Right lobe of liver (tissue), 6 donors: ENCODE data around the gene SUFU. TPM values are rescaled to one million over a fixed set of nuclear protein-coding genes. Genes with fewer than 3 reads are reported as not detected.

Experiments used
- ATAC-seq, 4 donors: fragments of 200-7000 bp; cut with Tn5 transposase; one replicate each; pipeline ENCODE4 v1.9.1; 2020; ENCODE audit warnings: mild to moderate bottlenecking in 4 of 4, moderate library complexity in 4 of 4
- DNase-seq, 3 donors: peaks; one replicate each; pipeline ENCODE4 v3.0.0-alpha.2; 2020
- H3K27ac ChIP-seq, 3 donors: fragments of 200-600 bp; one replicate each; pipeline ENCODE4 v1.8.0; 2022
- H3K27me3 ChIP-seq, 2 donors: fragments of 200-600 bp; one replicate each; pipeline ENCODE4 v1.8.0; 2022
- H3K36me3 ChIP-seq, 4 donors: fragments of 200-600 bp; sonication (generic) in 1 of 4; one replicate each; pipeline versions ENCODE4 v1.5.1 to v1.8.0; 2017 to 2022; ENCODE audit warnings: control low read depth in 1 of 4
- H3K4me1 ChIP-seq, 4 donors: fragments of 200-600 bp; sonication (generic) in 1 of 4; one replicate each; pipeline versions ENCODE4 v1.5.1 to v1.8.0; 2017 to 2022; ENCODE audit warnings: control low read depth in 1 of 4
- H3K4me3 ChIP-seq, 3 donors: fragments of 200-600 bp; one replicate each; pipeline ENCODE4 v1.8.0; 2022
- H3K9me3 ChIP-seq, 4 donors: fragments of 200-600 bp; sonication (generic) in 1 of 4; one replicate each; pipeline versions ENCODE4 v1.5.1 to v1.8.0; 2017 to 2022; ENCODE audit warnings: control low read depth in 1 of 4
- POLR2A ChIP-seq: fragments of 450-650 bp; IDR thresholded peaks from one replicate; pipeline ENCODE4 v1.6.1; 2017; ENCODE audit warnings: antibody characterized with exemption, mild to moderate bottlenecking
- WGBS: methylation state at CpG from one replicate; pipeline ENCODE4 v1.1.6; 2018; ENCODE audit warnings: low coverage, low lambda C conversion rate; ENCODE audit not compliant: insufficient coverage; ENCODE audit errors: missing lambda C conversion rate; 5-methylcytosine and 5-hydroxymethylcytosine counted together
- intact Hi-C, 2 donors: fragments of 100-400 bp; cut with DNase I; formaldehyde crosslinking; loops; one replicate each; pipeline versions ENCODE4 v1.11.2 to v1.14.1; 2022
- total RNA-seq, 6 experiments: library from RNA; depleted of rRNA in 2 of 6; stranded (reverse); fragments of >200 nt in 2 of 6; fragmentation: NEBNext Ultra II Directional in 3 of 6; extraction: Animal tissue kit (Norgen Biotek cat#: 25700) in 3 of 6; gene quantifications; one replicate each; pipeline versions ENCODE4 v1.1.0 to v1.2.4, GENCODE V29; 2016 to 2023
- TF ChIP-seq, protein P1 (sequence below), 4 donors: fragments of 200-600 bp in 3 of 4; fragments of 450-650 bp in 1 of 4; IDR thresholded peaks; one replicate each; pipeline versions ENCODE4 v1.5.1 to v1.8.0; 2016 to 2022; ENCODE audit warnings: antibody characterized with exemption in 4 of 4, mild to moderate bottlenecking in 2 of 4
- donor health status: DM: no; HTN: yes; CAD: no.
- donor health status: DM: no; HTN: no; CAD: no.
- donor health status: DM: no; HTN: no; CAD: no.
- donor health status: DM: no; HTN: yes; CAD: no.
- donor health status: DM: no; HTN: yes; CAD: no.

The SUFU gene
- total RNA-seq, 6 experiments from 2014 or later, result 4.2 to 6.2 (median 5.1) TPM

DNA sequence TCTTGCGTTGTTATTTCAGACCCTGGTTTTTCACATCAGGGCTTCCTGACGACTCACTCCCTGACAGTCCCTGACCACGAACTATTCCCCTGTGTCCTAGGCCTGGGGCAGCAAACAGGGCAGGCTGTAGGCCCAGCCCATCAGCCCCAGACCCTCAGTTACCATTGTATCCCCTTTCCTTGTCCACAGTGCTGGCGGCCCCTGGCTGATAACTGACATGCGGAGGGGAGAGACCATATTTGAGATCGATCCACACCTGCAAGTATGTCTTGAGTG is 90.0 kb downstream of the SUFU start:
- Histone ChIP-seq H3K9me3 (no peaks in the 10 kb centered on the region), H3K36me3 (no peaks in the 10 kb centered on the region), H3K27me3 (no peaks in the 10 kb centered on the region), H3K4me1 (peaks cover 0 to 30% (median 12%) of the 10 kb centered on the region in 4 donors), H3K4me3 (no peak overlapping the region), H3K27ac (no peak overlapping the region)
- no peak for ATAC-seq
- intact Hi-C loops, result no loop called here
- TF ChIP-seq, protein P1, sequence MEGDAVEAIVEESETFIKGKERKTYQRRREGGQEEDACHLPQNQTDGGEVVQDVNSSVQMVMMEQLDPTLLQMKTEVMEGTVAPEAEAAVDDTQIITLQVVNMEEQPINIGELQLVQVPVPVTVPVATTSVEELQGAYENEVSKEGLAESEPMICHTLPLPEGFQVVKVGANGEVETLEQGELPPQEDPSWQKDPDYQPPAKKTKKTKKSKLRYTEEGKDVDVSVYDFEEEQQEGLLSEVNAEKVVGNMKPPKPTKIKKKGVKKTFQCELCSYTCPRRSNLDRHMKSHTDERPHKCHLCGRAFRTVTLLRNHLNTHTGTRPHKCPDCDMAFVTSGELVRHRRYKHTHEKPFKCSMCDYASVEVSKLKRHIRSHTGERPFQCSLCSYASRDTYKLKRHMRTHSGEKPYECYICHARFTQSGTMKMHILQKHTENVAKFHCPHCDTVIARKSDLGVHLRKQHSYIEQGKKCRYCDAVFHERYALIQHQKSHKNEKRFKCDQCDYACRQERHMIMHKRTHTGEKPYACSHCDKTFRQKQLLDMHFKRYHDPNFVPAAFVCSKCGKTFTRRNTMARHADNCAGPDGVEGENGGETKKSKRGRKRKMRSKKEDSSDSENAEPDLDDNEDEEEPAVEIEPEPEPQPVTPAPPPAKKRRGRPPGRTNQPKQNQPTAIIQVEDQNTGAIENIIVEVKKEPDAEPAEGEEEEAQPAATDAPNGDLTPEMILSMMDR (IDR thresholded peaks at IDR 0.05), result no peak
- no peak for TF ChIP-seq POLR2A
- 91% methylated on average over 5 of the region's 6 CpGs for WGBS
- no peak for DNase-seq

DNA sequence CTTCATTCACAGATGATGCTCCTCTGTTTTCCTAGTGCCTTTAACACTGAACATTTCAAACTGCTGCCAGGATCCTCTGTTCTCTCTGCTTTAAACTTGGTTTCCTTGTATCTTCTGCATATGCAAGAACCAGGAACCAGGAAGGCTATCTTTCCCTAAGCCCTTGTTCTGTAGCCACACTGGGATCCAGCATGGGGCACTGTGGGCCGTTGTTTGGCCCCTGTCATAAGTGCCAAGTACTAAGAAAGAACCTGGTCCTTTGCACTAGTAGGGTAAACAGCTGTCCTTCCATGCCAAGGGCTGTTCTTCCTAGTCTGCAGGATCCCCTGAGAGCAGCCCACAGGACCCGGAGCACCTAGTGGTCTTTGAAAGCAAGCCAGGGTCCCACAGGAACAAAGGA is 91.5 kb downstream of the SUFU start:
- Histone ChIP-seq H3K27ac (no peak overlapping the region), H3K27me3 (no peaks in the 10 kb centered on the region), H3K36me3 (no peaks in the 10 kb centered on the region), H3K4me1 (peaks cover 0 to 38% (median 17%) of the 10 kb centered on the region in 4 donors), H3K4me3 (no peak overlapping the region), H3K9me3 (no peaks in the 10 kb centered on the region)
- no peak for TF ChIP-seq POLR2A
- TF ChIP-seq, protein P1 (IDR thresholded peaks at IDR 0.05), result peak in 1 of 4 donors; percentile 23
- peak in 1 of 4 donors; percentile 18 for ATAC-seq
- DNase-seq, result no peak
- WGBS, result 17% methylated on average over 1 of the region's 2 CpGs
- intact Hi-C loops, result no loop called here

GRCh38 chr10:102595897-102596296 is 92.1 kb downstream of the SUFU start:
- Histone ChIP-seq H3K36me3 (no peaks in the 10 kb centered on the region), H3K27me3 (no peaks in the 10 kb centered on the region), H3K4me3 (no peak overlapping the region), H3K9me3 (no peaks in the 10 kb centered on the region), H3K4me1 (peaks cover 0 to 38% (median 17%) of the 10 kb centered on the region in 4 donors), H3K27ac (no peak overlapping the region)
- TF ChIP-seq, protein P1 (IDR thresholded peaks at IDR 0.05), result no peak
- no peak for TF ChIP-seq POLR2A
- intact Hi-C loops, result no loop called here
- no peak for ATAC-seq
- 100% methylated on average over 2 of the region's 4 CpGs for WGBS
- DNase-seq, result no peak

DNA sequence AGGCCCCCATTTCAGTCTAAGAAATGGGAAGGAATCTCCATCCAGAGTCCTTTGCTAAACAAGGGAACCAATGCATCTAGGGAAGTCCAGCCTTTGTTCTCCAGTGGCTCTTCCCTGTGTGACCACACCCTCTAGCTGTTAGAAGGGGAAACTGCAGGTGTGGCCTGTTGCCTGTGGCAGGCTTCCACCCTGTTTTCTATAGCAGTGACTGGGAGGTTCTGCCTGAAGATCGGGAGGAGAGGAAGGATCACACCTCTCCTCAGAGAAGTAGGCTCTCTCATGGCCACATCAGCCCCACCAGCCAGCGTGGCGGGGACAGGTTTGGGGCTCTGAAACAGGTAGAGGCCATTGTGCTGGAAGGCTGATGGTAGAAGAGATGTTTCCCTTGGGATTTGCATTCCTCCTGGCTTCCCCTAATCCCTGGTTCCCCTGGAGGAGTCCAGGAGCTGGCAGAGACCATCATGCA is 92.8 kb downstream of the SUFU start:
- Histone ChIP-seq H3K4me3 (no peak overlapping the region), H3K9me3 (no peaks in the 10 kb centered on the region), H3K36me3 (no peaks in the 10 kb centered on the region), H3K27ac (peak overlapping the region; percentile 63 to 83 (median 69)), H3K27me3 (no peaks in the 10 kb centered on the region), H3K4me1 (peaks cover 0 to 38% (median 17%) of the 10 kb centered on the region in 4 donors)
- ATAC-seq, result peak; percentile 71 to 78 (median 76)
- intact Hi-C loops, result no loop called here
- peak in 1 of 3 donors; percentile 69 for DNase-seq
- TF ChIP-seq, protein P1 (IDR thresholded peaks at IDR 0.05), result peak; percentile 85 to 94 (median 88)
- TF ChIP-seq POLR2A, result no peak
- 20% methylated on average over 1 of the region's 3 CpGs for WGBS
